ENCODE results near the gene DAP. TPM values are rescaled to one million over a fixed set of nuclear protein-coding genes. Genes with fewer than 3 reads are reported as not detected.
A peak's percentile ranks its signal among the peaks of the same experiment; 100 is the strongest.

Gene DAP
- total and polyA plus RNA-seq, 10 of the 15 experiments (the other 5 are each of a cell fraction or from before 2014, with no cell fraction given), result 12.9 to 130 (median 49.9) TPM

DNA sequence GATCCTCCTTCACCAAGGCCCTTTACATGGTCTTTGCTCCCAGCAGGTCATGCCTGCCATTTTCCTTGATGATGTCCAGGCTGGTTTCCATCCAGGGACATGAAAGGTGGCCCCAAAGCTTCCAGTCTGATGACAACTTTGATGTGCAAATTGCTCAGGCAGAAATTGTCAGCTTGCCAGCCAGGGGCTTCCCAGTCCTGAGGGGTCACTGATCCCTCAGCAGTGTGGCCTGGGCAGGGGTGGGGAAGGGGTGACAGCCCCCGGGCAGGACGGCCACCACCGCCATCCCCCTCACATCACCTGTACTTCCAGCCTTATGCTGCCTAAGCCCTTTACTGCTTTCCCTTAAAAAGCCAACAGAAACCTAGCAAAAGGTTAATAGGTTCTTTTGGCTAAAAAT, 100.9 kb downstream of the DAP start:
- 0 out of 3 replicates have a peak, but pooled peaks cover 2% of the 10 kb centered on the region for H3K9me3 ChIP-seq (replicated peaks; ENCODE audit: control insufficient read depth, insufficient read depth, low read length)
- WGBS (ENCODE audit: insufficient coverage, insufficient replicate concordance, low lambda C conversion rate, missing lambda C conversion rate), result 100% methylated on average over 3 of the region's 3 CpGs
- RAD21 ChIA-PET (ENCODE audit: unreplicated experiment), result interaction anchor here (1.3 kb wide), 1 partner anchor 19 kb away, joined by 3 read pairs; no protein-coding TSS in a partner anchor
- BruUV-seq (replicated peaks), result no TSS peak
- in situ Hi-C loops (cut with MboI) (no loop called here), intact Hi-C loops (cut with micrococcal nuclease; ENCODE audit: unreplicated experiment) (no loop called here)
- FAIRE-seq, result no peak
- no peaks in the 10 kb centered on the region for H3K27me3 ChIP-seq (replicated peaks in 1 of 2; ENCODE audit: control insufficient read depth in 2 of 2, insufficient read depth in 2 of 2, low read length in 1 of 2)
- no peak overlapping the region for H3K9ac ChIP-seq (ENCODE audit: control insufficient read depth, insufficient read depth, low read length)
- H3K4me3 ChIP-seq, result no peak overlapping the region
- CTCF ChIA-PET, result interaction anchor here (0.5 to 3.8 kb wide), 2 partner anchors 29 to 33 kb away, joined by 4 to 12 read pairs; no protein-coding TSS in a partner anchor
- H4K20me1 ChIP-seq (ENCODE audit: control insufficient read depth, insufficient read depth), result no peaks in the 10 kb centered on the region
- TF ChIP-seq PML (IDR thresholded peaks at IDR 0.05; ENCODE audit: low read length) (no peak), MTA3 (IDR thresholded peaks at IDR 0.05; ENCODE audit: borderline replicate concordance, low read length) (peak; percentile 24; the same call in 1 of the 2 replicates), NFXL1 (IDR thresholded peaks at IDR 0.05; ENCODE audit: borderline replicate concordance) (no peak), MYC (IDR thresholded peaks at IDR 0.05; ENCODE audit: insufficient read depth, insufficient read length, insufficient replicate concordance, low read length, severe bottlenecking) (no peak), IRF5 (IDR thresholded peaks at IDR 0.05; ENCODE audit: borderline replicate concordance) (no peak), CBX5 (IDR thresholded peaks at IDR 0.05; ENCODE audit: low read depth) (no peak)
- POLR2A ChIA-PET, result no interaction called here
- no peaks in the 10 kb centered on the region for H3K79me2 ChIP-seq (ENCODE audit: control insufficient read depth, insufficient read depth, low read length)
- peaks cover 5 to 12% of the 10 kb centered on the region in 2 experiments; a peak in 3 of 4 replicates for H3K36me3 ChIP-seq (ENCODE audit: control insufficient read depth in 2 of 2, insufficient read depth in 2 of 2, low read length in 1 of 2)
- no peak overlapping the region for H2AFZ ChIP-seq (ENCODE audit: control insufficient read depth, low read depth, low read length)
- no peak for DNase-seq (ENCODE audit: low read depth, low spot score)
- no peaks in the 10 kb centered on the region; the same call in 1 of the 2 replicates for H3K4me1 ChIP-seq (ENCODE audit: control insufficient read depth, insufficient read depth, low read length)
- no peak for ATAC-seq
- SMC1A ChIA-PET (ENCODE audit: uncharacterized antibody, unreplicated experiment), result interaction anchor here (0.9 kb wide), 1 partner anchor 31 kb away, joined by 3 read pairs; no protein-coding TSS in a partner anchor
- no peak overlapping the region for H3K4me2 ChIP-seq (ENCODE audit: control insufficient read depth, insufficient read depth)
- H3K27ac ChIP-seq (ENCODE audit: control insufficient read depth, insufficient read depth), result no peak overlapping the region

All from GM12878 (cell line).